Ureter (tissue), 1 donor: ENCODE measurements around the gene SLC6A7. TPM values are rescaled to one million over a fixed set of nuclear protein-coding genes. Genes with fewer than 3 reads are reported as not detected.

Experiments used
- DNase-seq: peaks from one replicate; pipeline ENCODE4 v3.0.0-alpha.2; 2020; ENCODE audit warnings: low spot score
- total RNA-seq: library from RNA; stranded (reverse); gene quantifications from one replicate; pipeline ENCODE4 v1.2.4, GENCODE V29; 2023
- donor health status: DM: yes; HTN: yes; CAD: no.

The SLC6A7 gene
- total RNA-seq, 1 donor from 2014 or later: 0.10 TPM

DNA sequence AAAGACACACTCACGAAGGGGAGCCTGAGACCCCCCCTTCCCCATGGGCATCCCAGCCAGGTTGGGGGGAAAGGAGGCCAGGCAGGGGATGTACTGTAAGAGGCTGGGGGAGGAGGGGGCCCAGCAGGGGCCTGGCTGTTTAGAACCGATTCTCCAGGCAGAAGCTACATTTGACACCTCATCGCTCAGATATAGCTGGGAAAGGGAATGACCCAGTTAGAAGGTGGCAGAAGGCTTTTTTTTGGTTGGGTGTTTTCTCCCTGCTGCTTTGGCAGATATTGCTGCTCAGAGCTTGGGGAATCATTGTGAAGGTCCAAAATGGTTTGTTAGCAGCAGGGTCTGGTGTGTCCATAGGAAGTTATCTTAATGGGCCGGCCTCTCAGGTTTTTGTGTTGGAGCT lies 17.3 kb upstream of the SLC6A7 start:
- DNase-seq: no peak

DNA sequence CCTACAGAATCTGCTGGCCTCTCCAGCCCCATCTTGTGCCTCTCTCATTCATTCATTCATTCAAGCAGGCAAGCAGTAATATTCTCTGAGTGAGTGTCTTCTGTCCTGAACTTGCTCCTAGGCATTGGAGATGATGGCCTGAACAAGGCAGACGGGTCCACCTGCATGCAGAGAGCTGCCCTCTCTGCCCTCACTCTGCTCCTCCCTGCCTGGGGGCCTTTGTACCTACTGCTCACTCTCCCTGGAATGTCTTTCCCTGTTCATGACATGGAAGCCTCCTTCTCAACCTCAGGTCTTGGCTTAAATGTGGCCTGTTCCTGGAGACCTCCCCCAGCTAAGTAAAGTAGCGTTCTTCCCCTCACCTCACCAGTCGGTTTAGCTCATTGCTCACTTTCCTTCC lies 16.7 kb upstream of the SLC6A7 start:
- DNase-seq: no peak

DNA sequence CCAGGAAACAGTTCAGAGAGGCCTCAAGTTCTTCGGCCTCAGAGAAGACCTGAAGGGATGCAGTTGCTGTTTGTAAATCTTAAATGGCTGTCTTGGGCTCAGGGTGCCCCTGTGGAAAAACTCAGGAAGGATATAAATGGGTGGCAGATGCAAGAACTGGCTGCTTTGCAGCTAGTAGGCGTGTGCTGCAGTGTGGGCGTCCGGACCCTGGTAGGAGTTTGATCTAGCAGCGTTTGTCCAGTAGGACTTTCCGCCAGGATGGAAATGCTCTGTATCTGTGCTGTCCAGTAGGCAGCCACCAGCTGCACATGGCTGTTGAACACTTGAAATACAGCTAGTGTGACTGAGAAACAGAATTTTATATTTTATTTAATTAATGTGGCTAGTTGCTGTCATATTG lies 15.6 kb upstream of the SLC6A7 start:
- DNase-seq: no peak

DNA sequence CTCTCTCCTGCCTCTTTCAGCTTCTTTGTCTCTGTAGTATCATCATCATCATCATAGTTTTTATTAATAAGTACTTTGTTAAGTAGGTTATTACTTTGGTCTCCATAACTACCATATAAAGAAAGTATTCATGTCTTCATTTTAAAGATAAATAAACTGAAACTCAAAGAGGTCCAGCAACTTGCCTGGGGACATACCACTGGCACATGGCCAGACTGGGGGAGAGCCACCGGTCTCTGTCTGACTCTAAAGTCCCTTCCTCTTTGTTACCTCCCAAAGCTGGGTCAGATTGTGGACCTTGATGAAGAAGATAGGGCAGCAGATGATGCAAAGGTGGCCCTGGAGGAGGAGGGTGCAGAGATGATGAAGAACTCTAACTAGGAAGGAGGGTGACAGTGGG lies 14.8 kb upstream of the SLC6A7 start:
- no peak for DNase-seq

DNA sequence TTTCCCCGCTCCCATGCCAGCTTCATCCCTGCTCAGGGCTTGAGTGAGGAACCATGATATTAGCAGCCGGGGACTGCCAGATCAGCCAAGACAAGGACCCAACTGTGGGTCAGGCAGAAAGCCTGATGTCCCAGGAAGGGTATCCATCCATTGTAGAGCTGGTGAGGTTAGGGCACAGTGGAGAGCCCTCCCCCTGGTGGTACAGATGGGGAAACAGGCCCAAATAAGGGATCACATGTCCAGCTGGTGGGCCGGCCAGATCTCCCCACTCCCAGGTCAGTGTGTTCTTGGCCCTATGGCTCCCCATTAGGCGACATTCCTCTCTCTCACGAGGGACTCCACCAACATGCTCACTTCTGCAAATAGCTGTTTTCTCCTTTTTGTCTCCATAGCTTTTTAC lies 14.3 kb upstream of the SLC6A7 start:
- DNase-seq: no peak

DNA sequence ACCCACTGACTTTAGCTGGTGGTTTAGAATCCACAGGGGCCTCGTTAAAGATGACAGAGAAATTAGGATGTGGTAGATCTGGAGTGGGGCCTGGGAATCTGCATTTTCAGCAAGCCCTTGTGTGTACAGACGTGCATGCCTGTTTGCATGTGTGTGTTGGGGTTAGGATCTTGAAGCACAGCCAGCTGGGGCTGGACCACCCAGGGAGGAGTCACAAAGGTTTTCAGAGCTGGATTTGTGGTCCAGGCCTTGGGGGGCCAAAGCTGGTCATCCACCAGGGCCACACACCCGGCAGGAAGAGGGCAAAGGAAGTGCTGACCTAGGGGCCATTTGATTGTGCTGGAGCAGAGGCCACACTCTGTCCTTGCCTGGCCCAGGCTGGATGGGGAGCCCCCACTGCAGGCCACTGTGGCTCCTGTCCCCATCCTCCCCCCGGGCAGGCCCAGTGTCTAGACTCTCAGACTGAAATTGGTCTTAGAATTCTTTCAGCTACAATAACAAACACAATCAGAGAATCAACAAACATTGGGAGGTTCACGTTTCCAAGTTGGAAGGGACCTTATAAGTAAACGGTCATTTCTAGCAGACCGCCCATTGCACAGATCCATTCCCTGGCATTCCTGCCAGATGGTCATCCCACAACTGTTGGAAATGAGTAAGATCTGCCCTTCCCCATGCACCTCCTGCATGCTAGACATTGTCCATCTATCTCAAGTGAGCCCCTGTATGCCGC lies 13.0 kb upstream of the SLC6A7 start:
- DNase-seq: no peak

DNA sequence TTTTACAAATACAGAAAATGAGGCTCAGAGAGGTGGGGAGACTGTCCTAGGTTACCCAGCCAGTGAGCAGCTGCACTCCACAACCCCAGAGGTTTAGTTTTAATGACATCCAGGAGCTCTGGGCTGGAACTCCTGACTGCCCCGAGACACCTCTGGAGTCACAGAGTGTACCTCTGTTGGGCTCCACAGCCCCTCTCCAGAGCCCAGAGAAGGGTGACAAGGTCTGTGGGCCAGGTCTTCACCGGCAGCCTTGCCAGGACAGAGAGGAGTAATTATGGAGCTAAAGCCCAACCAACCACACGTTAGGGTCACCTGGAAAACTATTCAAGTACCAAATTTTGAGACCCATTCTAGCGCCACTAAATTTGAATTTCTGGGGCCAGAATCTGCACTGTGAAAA lies 12.1 kb upstream of the SLC6A7 start:
- DNase-seq: no peak

DNA sequence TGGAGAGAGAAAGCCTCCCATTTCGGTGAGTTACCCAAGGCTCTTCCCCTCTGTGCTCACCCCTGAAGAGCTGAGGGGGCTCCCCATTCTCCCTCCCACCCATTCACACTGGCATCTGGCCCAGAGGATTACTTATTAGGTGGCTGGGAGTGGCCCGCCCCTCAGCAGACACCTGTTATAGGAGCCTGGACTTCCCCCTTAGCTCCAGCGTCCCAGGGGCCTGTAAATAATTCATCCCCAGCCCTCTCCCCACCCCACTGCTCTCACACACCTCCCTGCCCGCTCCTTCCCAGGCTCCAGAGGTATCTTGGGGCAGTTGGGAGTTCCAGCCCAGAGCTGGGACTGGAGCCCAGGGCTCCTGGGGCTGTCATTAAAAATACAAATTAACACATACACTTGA lies 11.6 kb upstream of the SLC6A7 start:
- no peak for DNase-seq

DNA sequence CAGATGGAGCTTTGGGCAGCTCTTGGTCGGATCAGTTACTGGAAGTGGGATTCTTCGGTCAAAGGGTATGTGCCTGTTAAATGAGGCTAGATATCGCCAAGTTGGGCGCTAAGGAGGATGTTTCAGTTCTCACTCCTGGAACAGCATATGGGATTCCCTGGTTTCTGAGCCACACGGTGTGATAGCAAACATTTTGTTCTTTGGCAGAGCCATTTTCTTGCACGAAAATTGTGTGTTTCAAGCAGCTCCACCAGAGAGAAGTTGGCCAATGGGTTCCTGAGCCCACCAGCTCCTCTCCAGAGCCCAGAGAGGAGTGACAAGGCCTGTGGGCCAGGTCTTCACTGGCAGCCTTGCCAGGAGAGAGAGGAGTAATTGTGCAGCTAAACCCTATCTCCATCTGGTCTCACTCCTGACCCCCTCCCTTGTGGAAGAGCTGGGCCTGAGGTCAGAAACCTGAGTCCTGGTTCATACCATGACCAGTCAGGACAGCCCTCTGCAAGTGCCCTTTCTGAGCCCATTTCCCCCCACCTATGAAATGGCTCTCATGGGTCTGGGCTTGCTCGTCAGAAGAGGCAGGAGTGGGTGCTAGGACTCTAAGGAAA lies 10.7 kb upstream of the SLC6A7 start:
- no peak for DNase-seq

DNA sequence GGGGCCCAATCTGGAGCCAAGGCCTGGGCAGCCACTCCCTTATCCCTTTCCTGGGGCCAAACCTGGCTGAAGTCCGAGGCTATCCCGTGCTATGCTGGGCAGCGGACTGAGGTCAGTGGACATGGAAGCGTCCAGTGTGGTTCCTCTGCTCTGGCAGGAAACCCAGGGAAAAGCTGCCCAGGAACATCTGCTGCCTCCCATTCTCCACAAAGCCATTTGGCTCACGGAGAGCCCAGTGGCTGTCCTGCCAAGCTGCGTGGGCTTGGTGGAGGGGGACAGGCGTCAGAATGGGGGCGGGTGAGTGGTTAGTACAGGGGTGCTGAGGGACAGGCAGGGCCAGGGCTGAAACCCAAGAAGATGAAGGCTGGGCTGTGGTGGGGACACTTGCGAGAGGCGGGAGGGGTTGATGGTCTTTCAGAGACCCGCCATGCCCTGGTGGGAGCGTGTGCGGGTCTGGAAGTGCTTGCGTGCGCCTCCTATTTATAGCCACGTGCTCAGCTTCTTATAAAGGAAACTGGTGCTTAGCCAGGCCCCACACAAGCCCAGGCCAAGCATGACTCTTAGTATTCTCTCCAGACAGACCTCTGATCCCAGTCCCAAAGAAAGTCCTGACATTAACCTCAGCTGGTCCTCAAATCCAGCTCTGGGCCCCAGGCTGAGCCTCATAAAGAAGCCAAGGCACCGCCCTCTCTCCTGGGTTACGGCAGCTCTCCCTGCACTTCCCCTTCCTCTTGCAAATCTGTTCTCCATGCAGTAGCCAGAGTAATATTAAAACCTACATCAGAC lies 9.4 kb upstream of the SLC6A7 start:
- DNase-seq: peak; percentile 86

DNA sequence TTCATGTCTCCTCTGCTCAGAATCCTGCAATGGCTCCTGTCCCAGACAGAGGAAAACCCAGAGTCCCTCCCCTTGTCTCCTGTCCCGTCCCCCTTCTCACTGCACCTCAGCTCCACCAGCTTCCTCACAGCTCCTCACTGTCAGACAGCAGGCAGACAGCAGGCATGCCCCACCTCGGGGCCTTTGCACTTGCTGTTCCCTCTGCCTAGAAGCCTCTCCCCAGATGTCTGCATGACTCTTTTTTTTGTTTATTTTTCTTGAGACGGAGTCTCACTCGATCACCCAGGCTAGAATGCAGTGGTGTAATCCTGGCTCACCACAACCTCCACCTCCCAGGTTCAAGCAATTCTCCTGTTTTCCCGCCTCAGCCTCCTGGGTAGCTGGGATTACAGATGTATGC lies 8.8 kb upstream of the SLC6A7 start:
- DNase-seq: no peak

DNA sequence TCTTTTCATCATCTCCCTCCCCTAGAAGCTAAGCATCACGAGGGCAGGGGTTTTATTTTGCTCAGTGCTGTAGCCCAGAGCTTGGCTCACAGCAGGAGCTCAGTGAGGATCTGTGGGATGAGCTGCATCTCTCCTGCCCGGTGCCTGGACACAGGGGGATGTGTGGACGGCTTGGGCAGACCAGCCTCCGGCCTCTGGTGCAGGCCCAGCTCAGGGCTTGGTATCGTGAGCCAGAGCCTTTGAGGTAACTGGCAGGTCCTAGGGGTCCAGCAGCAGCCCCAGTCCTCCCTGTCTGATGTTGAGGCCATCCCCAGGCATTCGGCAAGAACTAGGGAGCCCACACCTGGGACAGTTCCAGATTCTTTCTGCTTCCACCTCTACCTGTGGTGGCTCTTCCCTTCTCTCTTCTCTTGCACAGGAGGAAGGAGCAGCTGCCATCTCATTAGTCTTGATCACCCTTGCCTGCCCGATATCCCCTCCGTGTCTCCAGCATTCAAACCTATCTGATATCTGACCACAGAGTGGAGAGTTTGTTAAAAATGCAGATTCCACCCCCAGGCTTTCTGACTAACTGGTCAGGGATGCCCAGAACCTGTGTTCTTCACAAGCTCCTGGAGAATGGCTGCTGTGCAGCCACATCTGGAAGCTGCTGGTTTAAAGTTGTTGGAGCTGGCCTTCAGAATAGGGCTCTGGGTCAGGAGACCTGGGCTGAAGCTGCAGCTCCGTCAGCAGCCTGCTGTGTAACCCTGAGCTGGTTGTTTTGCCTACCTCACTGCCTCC lies 7.9 kb upstream of the SLC6A7 start:
- no peak for DNase-seq

DNA sequence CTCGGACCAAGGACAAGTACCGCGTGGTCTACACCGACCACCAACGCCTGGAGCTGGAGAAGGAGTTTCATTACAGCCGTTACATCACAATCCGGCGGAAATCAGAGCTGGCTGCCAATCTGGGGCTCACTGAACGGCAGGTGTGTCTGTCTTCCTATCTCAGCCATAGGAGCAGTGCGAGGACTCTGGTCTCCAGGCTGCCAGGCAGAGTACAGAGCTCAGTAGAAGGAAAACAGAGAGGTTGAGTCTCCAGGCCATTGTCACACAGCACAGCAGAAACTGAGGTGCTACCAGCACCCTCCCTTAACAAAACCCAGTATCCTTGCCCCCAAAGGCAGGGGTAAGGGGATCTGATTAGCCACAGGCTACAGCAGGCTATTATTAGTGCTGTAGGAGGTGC lies 7.1 kb upstream of the SLC6A7 start:
- no peak for DNase-seq

DNA sequence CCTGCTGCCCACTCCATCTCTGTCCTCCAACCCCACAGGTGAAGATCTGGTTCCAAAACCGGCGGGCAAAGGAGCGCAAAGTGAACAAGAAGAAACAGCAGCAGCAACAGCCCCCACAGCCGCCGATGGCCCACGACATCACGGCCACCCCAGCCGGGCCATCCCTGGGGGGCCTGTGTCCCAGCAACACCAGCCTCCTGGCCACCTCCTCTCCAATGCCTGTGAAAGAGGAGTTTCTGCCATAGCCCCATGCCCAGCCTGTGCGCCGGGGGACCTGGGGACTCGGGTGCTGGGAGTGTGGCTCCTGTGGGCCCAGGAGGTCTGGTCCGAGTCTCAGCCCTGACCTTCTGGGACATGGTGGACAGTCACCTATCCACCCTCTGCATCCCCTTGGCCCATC lies 6.4 kb upstream of the SLC6A7 start:
- no peak for DNase-seq

DNA sequence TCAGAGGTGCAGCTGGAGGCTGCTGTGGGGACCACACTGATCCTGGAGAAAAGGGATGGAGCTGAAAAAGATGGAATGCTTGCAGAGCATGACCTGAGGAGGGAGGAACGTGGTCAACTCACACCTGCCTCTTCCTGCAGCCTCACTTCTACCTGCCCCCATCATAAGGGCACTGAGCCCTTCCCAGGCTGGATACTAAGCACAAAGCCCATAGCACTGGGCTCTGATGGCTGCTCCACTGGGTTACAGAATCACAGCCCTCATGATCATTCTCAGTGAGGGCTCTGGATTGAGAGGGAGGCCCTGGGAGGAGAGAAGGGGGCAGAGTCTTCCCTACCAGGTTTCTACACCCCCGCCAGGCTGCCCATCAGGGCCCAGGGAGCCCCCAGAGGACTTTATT lies 5.9 kb upstream of the SLC6A7 start:
- no peak for DNase-seq

DNA sequence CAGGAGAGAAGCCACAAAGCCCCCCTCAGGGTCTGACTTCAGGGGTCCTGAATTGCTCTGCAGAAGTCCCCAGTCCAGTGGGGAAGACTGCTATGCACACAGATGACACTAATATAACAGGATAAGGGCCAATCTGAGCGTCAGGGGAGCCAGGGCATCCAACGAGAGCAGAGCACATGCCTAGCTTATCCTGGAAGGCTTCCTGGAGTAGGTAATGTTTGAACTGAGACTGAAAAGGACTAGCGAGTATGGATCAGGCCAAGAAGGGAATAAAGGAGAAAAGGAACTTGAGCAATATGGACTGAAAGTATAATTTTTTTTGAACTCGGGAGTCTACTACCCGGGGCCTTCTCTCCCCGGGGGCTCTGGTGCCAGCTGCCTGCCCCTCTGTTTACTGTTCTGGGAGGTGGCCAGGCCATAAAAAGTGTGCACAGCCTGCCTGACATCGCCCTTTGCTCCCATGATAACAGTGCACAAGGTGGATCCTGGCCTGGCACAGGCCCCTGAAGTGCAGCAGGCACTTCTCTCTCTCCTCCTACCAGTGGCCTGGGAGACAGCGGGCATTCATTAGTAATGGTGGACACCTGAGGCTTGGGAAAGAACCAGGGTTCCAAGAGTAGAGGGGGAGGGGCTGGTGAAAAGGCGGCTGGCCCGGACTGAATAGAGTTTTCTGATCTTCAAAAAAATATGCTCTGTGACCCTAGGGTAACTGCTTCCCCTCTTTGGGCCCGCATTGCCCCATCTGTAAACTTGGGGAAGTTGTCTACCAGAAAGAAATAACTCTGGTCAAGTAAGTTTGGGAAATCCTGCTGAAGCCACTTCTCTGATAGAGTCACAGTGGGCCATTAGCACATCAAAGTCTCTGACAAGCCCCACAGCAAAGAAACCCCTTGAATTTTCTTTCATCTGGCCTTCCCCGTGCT lies 4.6 kb upstream of the SLC6A7 start:
- no peak for DNase-seq

DNA sequence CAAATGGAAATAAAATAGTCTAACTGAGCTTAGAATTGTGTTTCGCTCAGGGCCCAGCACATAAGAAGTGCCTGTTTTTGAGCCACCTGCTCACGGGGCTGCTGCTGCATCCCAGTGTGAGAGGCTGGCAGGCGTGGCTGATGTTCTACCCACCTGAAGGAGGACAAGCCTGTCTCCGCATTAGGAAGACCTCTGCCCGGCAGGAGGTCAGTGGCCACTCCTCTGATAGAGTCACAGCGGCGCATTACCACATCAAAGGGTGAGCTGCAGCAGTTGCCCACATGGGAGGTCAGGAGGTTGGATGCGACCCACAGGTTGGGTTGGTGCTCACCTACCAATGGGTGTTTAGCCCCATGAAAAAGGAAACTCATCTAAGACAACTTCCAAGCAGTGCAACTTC lies 3.7 kb upstream of the SLC6A7 start:
- no peak for DNase-seq

DNA sequence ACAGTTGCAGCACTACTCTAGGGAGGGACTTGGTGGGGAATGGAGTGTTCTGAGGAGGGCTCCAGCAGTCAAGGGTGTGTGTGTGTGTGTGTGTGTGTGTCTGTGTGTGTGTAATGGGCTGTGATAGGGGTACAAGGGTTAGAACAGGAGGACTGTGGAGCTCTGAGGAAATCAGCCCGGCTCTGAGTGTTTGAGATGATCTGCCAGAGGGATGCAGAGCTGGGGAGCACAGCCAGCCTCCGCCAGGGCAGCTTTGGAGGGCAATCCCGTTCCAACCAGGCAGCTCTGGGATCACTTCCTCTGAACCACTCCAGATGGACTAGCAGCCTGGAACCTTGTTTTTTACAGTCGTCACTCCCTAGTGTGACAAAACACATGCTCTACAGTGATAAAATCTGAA lies 3.0 kb upstream of the SLC6A7 start:
- DNase-seq: no peak

DNA sequence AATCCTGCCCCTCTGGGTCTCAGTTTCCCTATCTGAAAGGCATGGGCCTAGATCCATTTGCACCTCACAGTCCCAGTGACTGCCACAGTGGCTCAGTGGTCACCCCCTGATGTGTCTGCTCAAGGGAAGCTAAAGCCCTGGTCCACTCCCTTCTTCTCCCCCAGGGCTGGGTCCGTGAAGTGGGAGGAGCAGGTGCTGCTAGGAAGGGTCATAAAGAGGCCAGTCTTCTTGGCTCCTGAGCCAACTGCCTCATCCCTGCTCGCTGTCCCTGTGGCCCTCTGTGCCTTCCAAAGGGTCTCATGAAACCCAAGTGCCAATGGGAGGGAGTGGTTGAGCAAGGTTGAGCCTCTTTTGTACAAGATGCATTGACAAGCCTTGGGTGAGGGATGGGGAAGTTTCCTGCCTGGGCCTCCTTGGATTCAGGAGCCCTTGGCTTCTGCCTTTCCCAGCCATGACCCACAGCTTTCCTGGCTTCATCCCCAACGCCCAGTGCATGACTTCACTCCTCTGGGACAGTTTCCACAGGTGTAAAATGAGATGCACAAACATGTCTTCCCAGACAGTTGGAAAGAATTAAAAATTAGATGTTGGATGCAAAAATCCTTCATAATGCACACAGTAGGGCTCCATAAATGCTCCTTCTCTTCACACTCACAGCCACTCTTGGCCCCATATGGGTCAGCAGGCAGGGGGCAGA lies 1.6 kb upstream of the SLC6A7 start:
- no peak for DNase-seq

DNA sequence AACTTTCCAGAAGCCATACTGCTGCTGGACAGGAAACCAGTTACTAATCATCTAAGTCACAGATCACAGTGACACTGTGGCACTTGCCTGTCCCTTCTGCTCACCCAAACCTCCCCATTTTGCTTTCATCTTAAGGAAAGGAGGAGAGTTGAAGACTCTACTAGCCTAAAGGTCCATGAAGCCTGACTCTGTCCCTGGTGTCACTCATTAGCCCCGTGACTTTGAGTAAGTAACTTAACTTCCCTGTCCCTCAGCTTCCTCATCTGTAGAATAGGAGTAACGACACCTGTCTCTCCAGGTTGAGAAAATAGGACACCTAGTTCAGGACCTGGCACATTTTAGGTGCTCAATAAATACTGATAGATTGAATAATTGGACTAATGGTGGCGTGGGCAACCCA lies 536 bp upstream of the SLC6A7 start:
- no peak for DNase-seq
